Type B pancreatic cell (in vitro differentiated cells): ENCODE results near the gene BTN3A1. TPM values are rescaled to one million over a fixed set of nuclear protein-coding genes. Genes with fewer than 3 reads are reported as not detected.

Experiments used
- DNase-seq: peaks from one replicate; pipeline ENCODE4 v3.0.0; 2021; ENCODE audit warnings: mixed read lengths; ENCODE audit not compliant: unreplicated experiment; ENCODE audit errors: extremely low spot score
- H3K27ac Mint-ChIP-seq: 2 replicates; pipeline ENCODE4 v1.8.0; 2021; ENCODE audit warnings: mild to moderate bottlenecking, mixed read lengths
- H3K27me3 Mint-ChIP-seq: 2 replicates; pipeline ENCODE4 v1.8.0; 2021; ENCODE audit warnings: mixed read lengths
- H3K36me3 Mint-ChIP-seq: 2 replicates; pipeline ENCODE4 v1.8.0; 2021; ENCODE audit warnings: mixed read lengths
- H3K4me1 Mint-ChIP-seq: one replicate; pipeline ENCODE4 v1.8.0; 2021; ENCODE audit warnings: mixed read lengths; ENCODE audit not compliant: unreplicated experiment
- H3K4me3 Mint-ChIP-seq: 2 replicates; pipeline ENCODE4 v1.8.0; 2021; ENCODE audit warnings: mild to moderate bottlenecking, mixed read lengths
- H3K9me3 Mint-ChIP-seq: 2 replicates; pipeline ENCODE4 v1.8.0; 2021; ENCODE audit warnings: mixed read lengths
- total RNA-seq: library from RNA; stranded (reverse); gene quantifications from 2 replicates; pipeline ENCODE4 v1.2.1, GENCODE V29; 2021; ENCODE audit warnings: low replicate concordance
- TF ChIP-seq, protein P1 (sequence below): fragments of 200-600 bp; sonication (generic); conservative IDR thresholded peaks from 2 replicates; pipeline ENCODE4 v1.5.0; 2021; ENCODE audit warnings: antibody characterized with exemption, mild to moderate bottlenecking

BTN3A1 gene
- total RNA-seq, 1 donor from 2014 or later, result 19.6 TPM

DNA sequence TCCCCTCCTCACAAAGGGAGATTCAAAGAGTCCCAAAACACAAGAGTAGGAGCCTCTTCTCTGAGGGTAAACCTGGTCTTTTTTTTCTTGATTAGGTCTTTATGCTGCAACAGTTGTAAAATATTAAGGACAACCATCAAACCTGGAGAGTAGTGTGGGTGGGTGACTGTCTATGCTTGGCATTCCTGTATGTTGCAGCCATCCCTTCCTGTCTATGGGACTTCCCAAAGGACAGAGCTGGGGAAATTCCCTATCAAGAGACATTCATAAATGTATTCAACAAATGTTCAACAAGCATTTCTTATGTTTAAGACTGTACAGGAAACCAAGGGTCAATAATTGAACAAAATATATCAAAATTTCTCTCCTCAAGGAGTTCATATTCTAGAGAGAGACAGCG is 13.6 kb upstream of the BTN3A1 start:
- H3K4me1 Mint-ChIP-seq, result peaks cover 9% of the 10 kb centered on the region
- H3K9me3 Mint-ChIP-seq, result no peaks in the 10 kb centered on the region
- peaks cover 25% of the 10 kb centered on the region for H3K36me3 Mint-ChIP-seq
- no peak overlapping the region for H3K4me3 Mint-ChIP-seq
- DNase-seq, result no peak
- H3K27me3 Mint-ChIP-seq, result peaks cover 4% of the 10 kb centered on the region
- no peak overlapping the region for H3K27ac Mint-ChIP-seq
- TF ChIP-seq, protein P1, sequence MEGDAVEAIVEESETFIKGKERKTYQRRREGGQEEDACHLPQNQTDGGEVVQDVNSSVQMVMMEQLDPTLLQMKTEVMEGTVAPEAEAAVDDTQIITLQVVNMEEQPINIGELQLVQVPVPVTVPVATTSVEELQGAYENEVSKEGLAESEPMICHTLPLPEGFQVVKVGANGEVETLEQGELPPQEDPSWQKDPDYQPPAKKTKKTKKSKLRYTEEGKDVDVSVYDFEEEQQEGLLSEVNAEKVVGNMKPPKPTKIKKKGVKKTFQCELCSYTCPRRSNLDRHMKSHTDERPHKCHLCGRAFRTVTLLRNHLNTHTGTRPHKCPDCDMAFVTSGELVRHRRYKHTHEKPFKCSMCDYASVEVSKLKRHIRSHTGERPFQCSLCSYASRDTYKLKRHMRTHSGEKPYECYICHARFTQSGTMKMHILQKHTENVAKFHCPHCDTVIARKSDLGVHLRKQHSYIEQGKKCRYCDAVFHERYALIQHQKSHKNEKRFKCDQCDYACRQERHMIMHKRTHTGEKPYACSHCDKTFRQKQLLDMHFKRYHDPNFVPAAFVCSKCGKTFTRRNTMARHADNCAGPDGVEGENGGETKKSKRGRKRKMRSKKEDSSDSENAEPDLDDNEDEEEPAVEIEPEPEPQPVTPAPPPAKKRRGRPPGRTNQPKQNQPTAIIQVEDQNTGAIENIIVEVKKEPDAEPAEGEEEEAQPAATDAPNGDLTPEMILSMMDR, result no peak

DNA sequence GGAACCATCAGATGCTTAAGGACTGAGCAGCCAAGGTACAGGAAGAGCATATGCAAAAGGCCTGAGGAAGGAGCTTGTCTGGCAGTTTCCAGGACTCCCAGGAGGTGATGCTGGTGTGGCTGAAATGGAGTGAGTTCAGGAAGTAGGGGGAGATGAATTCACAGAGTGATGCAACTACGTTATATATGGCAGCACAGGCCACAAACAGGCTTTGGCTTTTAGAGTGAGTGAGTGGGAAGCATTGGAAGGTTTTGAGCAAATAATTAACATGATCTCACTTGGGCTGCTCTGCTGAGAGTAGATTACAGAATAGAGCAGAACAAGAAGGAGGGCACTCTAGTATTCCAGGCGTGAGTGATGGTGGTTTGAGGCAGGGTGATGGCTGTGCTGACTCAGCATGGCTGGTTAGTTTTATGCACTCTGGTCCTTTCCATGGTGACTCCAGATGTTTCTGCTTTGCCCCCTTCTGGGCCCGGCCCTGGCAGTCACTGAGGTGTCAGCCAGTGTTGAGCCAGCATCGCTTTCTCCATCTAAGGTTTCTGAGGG is 12.7 kb upstream of the BTN3A1 start:
- Mint-ChIP-seq H3K4me1 (peaks cover 5% of the 10 kb centered on the region), H3K27ac (no peak overlapping the region), H3K36me3 (peaks cover 25% of the 10 kb centered on the region), H3K9me3 (no peaks in the 10 kb centered on the region), H3K27me3 (peaks cover 4% of the 10 kb centered on the region), H3K4me3 (no peak overlapping the region)
- TF ChIP-seq, protein P1, result no peak
- no peak for DNase-seq

DNA sequence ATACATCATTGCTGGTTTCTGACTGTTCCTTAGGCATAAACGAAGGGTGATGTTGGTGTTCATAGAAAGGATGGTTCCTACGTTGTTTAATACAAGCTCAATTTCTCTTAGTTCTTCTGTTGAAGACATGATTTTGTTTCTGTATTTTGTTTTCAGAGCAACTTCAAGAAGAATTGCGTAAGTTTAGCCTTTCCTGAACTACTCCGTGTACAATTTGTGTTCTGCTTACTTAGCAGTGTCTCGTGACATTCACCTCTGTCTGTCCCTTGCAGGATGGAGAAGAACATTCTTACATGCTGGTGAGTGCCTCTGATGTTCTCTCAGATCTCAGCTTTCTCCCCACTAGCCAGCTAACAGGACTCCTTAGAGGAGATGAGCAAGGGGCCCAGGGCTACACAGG is 11.5 kb upstream of the BTN3A1 start:
- H3K4me1 Mint-ChIP-seq, result peaks cover 5% of the 10 kb centered on the region
- TF ChIP-seq, protein P1, result no peak
- H3K27ac Mint-ChIP-seq, result no peak overlapping the region
- no peak for DNase-seq
- H3K4me3 Mint-ChIP-seq, result no peak overlapping the region
- no peaks in the 10 kb centered on the region for H3K9me3 Mint-ChIP-seq
- H3K27me3 Mint-ChIP-seq, result peaks cover 4% of the 10 kb centered on the region
- H3K36me3 Mint-ChIP-seq, result peaks cover 25% of the 10 kb centered on the region

DNA sequence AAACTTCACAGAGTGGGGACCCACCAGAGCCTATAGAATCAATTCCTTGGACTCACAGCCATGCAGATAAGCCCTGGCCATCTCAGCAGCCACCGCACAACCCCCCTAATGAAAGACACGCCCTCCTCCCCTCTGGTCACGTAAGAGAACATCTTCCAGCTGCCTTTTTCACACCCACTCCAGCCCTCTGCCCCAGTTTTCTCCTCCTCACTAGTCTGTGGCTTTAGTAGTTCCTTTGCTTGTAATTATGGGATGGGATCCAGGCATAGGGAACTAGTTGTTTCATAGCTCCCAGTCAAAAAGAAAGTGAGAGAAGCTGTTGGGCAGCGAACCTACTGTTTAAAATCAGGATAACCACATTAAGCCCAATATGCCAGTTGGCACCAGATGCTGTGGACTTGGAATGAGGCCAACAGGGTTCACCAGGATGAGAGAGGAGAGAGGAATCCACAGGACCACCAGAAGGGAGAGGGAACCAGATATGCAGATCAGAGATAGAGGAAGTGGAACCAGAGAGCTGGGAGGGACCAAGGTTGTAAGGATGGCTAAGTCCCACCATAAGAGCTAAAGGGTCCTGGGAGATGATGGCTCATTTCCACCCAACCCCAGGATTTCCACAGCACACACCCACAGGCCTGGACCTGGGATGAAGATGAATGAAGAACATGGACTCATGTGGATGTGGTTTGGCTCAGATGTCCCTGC is 9.0 kb upstream of the BTN3A1 start:
- no peak for DNase-seq
- H3K4me3 Mint-ChIP-seq, result no peak overlapping the region
- peaks cover 9% of the 10 kb centered on the region for H3K27me3 Mint-ChIP-seq
- H3K27ac Mint-ChIP-seq, result no peak overlapping the region
- no peaks in the 10 kb centered on the region for H3K9me3 Mint-ChIP-seq
- peaks cover 22% of the 10 kb centered on the region for H3K36me3 Mint-ChIP-seq
- TF ChIP-seq, protein P1, result no peak
- peaks cover 7% of the 10 kb centered on the region for H3K4me1 Mint-ChIP-seq

DNA sequence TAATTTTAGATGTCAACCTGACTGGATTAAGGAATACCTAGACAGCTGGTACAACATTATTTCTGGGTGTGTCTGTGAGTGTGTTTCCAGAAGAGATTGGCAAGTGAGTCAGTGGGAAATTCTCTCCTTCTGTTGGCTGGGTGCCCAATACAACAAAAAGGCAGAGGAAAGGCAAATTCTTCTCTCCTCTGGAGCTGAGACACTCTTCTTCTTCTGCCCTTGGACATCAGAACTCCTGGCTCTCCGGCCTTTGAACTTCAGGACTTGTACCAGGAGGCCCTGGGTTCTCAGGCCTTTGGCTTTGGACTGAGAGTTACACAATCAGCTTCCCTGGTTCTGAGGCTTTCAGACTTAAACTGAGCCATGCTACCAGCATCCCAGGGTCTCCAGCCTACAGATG is 7.8 kb upstream of the BTN3A1 start:
- TF ChIP-seq, protein P1, result no peak
- no peaks in the 10 kb centered on the region for H3K9me3 Mint-ChIP-seq
- DNase-seq, result no peak
- H3K4me1 Mint-ChIP-seq, result peaks cover 5% of the 10 kb centered on the region
- H3K4me3 Mint-ChIP-seq, result no peak overlapping the region
- peaks cover 17% of the 10 kb centered on the region for H3K36me3 Mint-ChIP-seq
- no peak overlapping the region for H3K27ac Mint-ChIP-seq
- peaks cover 11% of the 10 kb centered on the region for H3K27me3 Mint-ChIP-seq
